ENCODE measurements around the gene PIGQ.

The PIGQ gene

GRCh38 chr16:567373-568256 is 2.2 kb upstream of the PIGQ start:
- no peak for DNase-seq (ENCODE audit: low read depth)

DNA sequence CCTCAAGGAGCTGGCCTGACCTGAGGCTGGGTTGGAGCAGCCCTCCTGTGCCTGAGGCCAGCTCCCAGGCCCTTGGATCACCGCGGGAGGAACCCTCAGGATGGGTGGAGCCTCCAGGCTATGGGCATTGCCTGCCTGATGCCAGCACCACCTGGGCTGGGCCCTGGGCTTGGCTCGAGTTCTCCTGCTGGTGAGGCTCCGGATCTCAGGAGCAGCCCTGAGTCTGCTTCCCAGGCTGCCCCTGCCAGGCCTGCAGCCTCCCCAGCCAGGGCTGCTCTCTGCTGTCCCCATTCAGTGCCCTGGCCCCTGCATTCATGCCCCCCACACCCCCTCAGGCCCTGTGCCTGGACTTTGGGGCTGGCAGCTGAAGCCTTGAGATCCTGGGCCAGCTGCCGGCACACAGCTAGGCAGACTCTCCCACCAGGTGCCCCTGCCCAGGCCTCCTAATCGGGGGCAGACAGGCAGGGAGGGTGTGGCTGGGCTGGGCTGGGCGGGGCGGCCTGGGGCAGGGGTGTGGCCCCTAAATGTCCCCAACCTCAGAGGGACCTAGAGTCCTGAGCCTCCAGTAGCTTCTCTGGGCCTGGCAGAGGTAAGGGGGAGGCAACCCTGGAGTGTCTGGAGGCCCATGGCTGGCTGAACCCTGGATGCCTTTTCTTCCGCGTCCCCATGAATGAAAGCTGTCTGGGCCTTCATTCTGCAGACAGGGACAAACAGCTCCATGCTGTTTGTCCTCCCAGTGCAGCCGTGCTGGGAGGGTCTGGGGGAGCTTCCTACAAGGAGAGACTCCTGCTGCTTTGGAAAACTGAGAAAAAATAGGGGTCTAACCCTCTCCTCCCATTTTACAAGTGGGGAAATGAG is 1.1 kb upstream of the PIGQ start:
- no peak for DNase-seq (ENCODE audit: low read depth)

GRCh38 chr16:572865-573650 is 3.3 kb downstream of the PIGQ start:
- DNase-seq (ENCODE audit: low read depth), result no peak

DNA sequence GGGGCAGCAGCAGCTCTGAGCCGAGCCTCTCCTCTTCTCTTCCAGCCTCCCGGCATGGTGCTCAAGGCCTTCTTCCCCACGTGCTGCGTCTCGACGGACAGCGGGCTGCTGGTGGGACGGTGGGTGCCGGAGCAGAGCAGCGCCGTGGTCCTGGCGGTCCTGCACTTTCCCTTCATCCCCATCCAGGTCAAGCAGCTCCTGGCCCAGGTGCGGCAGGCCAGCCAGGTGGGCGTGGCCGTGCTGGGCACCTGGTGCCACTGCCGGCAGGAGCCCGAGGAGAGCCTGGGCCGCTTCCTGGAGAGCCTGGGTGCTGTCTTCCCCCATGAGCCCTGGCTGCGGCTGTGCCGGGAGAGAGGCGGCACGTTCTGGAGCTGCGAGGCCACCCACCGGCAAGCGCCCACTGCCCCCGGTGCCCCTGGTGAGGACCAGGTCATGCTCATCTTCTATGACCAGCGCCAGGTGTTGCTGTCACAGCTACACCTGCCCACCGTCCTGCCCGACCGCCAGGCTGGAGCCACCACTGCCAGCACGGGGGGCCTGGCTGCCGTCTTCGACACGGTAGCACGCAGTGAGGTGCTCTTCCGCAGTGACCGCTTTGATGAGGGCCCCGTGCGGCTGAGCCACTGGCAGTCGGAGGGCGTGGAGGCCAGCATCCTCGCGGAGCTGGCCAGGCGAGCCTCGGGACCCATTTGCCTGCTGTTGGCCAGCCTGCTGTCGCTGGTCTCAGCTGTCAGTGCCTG is 4.4 kb downstream of the PIGQ start:
- no peak for DNase-seq (ENCODE audit: low read depth)

DNA sequence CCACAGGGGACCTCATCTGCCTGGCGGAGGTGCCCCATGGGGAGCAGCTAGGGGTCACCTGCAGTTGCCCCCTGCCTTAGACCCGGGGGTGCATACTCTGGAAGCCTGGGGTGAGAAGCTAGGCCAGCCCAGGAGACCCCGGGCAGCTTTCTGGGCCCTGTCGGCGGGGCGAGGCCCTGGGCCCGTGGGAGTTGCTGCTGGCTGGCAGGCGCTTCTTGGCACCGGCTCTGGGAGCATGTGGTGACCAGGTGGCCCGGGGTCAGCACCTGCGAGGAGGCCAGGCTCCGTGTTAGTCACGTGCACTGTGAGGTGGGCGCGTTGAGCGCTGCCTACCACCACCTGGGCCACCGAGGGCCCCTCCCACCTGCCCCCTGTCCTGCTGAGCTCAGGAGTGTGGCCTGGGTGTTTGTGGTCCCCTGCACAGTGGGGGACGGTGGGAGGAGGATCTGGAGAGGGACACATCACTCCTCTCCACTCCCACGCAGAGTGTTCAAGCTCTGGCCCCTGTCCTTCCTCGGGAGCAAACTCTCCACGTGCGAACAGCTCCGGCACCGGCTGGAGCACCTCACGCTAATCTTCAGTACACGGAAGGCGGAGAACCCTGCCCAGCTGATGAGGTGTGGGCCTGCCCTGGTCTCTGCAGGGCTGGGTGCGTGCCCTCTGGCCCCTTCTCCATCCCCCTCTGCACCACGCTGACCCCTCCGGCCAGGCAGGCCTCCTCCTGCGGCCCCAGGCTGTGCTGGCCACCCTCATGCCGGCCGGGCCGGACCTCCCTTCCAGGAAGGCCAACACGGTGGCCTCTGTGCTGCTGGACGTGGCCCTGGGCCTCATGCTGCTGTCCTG is 5.8 kb downstream of the PIGQ start:
- DNase-seq (ENCODE audit: low read depth), result no peak

- no peak for DNase-seq (ENCODE audit: low read depth)
Measured at GRCh38 chr16:576197-576822, 6.5 kb downstream of the PIGQ start.

GRCh38 chr16:576823-577201 is 7.0 kb downstream of the PIGQ start:
- no peak for DNase-seq (ENCODE audit: low read depth)

GRCh38 chr16:577796-578195 is 8.0 kb downstream of the PIGQ start:
- no peak for DNase-seq (ENCODE audit: low read depth)

- DNase-seq (ENCODE audit: low read depth), result no peak
Measured at GRCh38 chr16:578232-578869, 8.6 kb downstream of the PIGQ start.

DNA sequence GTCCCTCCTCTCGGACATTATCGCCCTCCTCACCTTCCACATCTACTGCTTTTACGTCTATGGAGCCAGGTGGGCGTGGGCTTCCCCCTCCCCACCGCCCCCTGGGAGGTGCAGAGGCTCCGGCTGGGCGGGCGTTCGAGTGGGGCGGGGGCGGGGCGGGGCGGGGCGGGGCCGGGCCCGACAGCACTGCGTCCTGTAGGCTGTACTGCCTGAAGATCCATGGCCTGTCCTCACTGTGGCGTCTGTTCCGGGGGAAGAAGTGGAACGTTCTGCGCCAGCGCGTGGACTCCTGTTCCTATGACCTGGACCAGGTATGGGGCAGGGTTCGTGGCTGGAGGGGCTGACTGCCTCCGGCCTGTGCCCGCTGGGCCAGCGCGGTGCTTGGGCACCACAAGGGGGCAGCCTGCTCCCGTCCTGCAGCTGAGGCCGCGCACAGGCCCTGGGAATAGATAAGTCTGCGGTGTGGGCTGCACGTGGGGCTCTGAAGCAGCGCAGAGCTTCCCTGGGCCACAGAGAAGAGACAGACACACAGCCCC is 9.2 kb downstream of the PIGQ start:
- peak; percentile 57 for DNase-seq (ENCODE audit: low read depth)

- no peak for DNase-seq (ENCODE audit: low read depth)
Measured at GRCh38 chr16:580141-580945, 10.6 kb downstream of the PIGQ start.

GRCh38 chr16:580946-581498 is 11.3 kb downstream of the PIGQ start:
- DNase-seq (ENCODE audit: low read depth), result no peak

DNA sequence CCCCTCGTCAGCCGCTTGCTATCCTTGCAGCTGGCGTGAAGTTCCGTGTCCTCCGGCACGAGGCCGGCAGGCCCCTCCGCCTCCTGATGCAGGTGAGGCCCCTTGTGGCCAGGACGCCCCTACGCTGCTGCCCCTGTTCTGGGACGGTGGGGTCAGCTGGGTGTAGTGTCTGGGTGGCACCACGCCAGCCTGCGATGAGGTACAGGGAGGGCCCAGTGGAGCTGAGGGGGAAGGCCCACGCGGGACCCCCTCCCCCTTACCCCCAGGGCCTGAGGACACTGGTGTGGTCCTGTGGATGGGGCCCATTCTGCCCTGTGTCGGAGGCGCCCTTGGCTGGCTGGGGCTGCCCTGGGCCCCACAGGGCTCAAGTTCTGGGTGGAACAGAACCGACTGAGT is 12.4 kb downstream of the PIGQ start:
- DNase-seq (ENCODE audit: low read depth), result no peak

- no peak for DNase-seq (ENCODE audit: low read depth)
Measured at GRCh38 chr16:582614-583331, 13.0 kb downstream of the PIGQ start.

- no peak for DNase-seq (ENCODE audit: low read depth)
Measured at GRCh38 chr16:583470-583814, 13.7 kb downstream of the PIGQ start.

DNA sequence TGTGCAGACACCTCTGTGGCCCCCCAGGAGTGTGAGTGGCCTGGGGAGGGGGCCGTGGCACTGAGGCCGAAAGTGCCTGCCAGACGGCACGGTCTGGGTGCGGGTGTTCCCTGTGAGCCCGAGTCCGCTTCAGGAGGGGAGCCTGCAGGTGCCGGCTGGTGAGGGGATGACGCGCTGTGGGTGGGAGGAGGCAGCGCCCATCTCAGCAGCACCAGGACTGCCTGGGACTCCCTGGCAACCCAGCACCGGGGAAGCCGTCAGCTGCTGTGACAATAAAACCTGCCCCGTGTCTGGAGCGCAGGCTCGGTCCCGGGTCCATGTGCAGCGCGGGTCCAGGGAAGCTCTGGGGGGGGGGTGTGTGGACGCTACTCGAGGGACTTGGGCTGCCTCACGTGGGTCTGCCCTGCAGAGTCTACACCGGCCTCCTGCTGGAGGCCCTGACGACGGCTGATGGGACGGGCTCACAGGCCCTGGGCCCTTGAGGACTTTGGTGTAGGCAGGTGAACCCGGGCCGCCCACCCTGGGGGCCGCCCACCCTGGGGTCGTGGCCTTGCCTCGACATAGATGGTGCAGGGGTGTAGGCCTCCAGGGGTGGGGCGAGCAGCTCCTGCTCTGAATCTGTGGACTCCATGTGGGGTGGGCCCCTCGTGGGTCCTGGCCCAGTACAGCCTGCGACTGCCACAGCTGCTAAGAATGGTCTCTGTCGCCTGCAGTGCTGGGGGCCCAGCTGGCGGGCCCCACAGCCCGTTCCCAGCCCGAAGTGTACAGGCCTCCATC is 14.2 kb downstream of the PIGQ start:
- no peak for DNase-seq (ENCODE audit: low read depth)

DNA sequence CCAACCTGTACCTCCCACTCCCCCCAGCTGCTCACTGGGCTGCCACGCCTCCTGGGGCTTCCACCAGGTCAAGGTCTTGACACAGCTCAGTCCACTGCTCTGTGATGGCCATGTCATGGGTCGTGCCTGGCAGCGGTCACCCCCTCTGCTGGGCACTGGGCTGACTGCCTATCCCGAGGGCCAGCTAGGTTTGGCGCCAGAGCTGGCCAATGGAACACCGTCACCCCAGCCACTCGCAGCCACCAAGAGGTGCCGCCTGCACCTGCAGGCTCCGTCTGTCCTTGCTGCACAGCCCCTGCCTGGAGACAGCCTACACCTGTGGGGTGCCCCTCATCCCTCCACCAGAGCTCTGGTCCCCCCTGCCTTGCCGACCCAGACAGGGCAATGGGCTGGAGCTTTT is 15.6 kb downstream of the PIGQ start:
- no peak for DNase-seq (ENCODE audit: low read depth)

Measured in fibroblast of the conjunctiva (primary cell).